GM18498 (cell line): ENCODE results near the gene ZCCHC17.
"Not testable (repeated sequence)": the region's sequence is repeated elsewhere in the genome, so short reads cannot be mapped to it uniquely, and the experiment has no call there.

ENCODE experiments used
- ATAC-seq: cut with Tn5 transposase; IDR thresholded peaks from one replicate; pipeline ENCODE4 v1.9.1; 2021; ENCODE audit warnings: mild to moderate bottlenecking, moderate library complexity; ENCODE audit not compliant: unreplicated experiment

The ZCCHC17 gene

GRCh38 chr1:31368611-31369107, 71.8 kb downstream of the ZCCHC17 start:
- no peak for ATAC-seq

- no peak for ATAC-seq
These were observed 73.2 kb downstream of the ZCCHC17 start for GRCh38 chr1:31370021-31370420.

- ATAC-seq = no peak
These were observed 73.7 kb downstream of the ZCCHC17 start for GRCh38 chr1:31370565-31370964.

- no peak for ATAC-seq
These were observed 74.5 kb downstream of the ZCCHC17 start for GRCh38 chr1:31371121-31371959.

- ATAC-seq = no peak
These were observed 75.2 kb downstream of the ZCCHC17 start for GRCh38 chr1:31372051-31372450.

- ATAC-seq = no peak
These were observed 75.9 kb downstream of the ZCCHC17 start for GRCh38 chr1:31372751-31373055.

- no peak for ATAC-seq
These were observed 76.4 kb downstream of the ZCCHC17 start, which contains the start of gene FABP3 for GRCh38 chr1:31373056-31373896. TSS of gene FABP3 (minus strand) at chr1:31373076. CDS start at chr1:31373014, 62 bp downstream.

- no peak for ATAC-seq
These were observed 77.2 kb downstream of the ZCCHC17 start for GRCh38 chr1:31373897-31374486.

GRCh38 chr1:31374511-31375196, 77.8 kb downstream of the ZCCHC17 start:
- ATAC-seq = no peak

GRCh38 chr1:31376375-31377134, 79.7 kb downstream of the ZCCHC17 start:
- ATAC-seq = no peak

- no peak for ATAC-seq
These were observed 80.6 kb downstream of the ZCCHC17 start for GRCh38 chr1:31377364-31377863.

- ATAC-seq = no peak
These were observed 81.2 kb downstream of the ZCCHC17 start for GRCh38 chr1:31378001-31378400.

- no peak for ATAC-seq
These were observed 83.3 kb downstream of the ZCCHC17 start for GRCh38 chr1:31380181-31380580.

GRCh38 chr1:31381394-31382294, 84.8 kb downstream of the ZCCHC17 start:
- ATAC-seq = no peak

GRCh38 chr1:31382379-31382989, 85.7 kb downstream of the ZCCHC17 start:
- no peak for ATAC-seq

- no peak for ATAC-seq
These were observed 87.1 kb downstream of the ZCCHC17 start for GRCh38 chr1:31383967-31384366.

GRCh38 chr1:31386576-31387243, 89.9 kb downstream of the ZCCHC17 start:
- not testable (repeated sequence) for ATAC-seq

GRCh38 chr1:31387612-31388011, 90.8 kb downstream of the ZCCHC17 start:
- ATAC-seq = no peak
